ENCODE results near the gene LUZP4.

DNA sequence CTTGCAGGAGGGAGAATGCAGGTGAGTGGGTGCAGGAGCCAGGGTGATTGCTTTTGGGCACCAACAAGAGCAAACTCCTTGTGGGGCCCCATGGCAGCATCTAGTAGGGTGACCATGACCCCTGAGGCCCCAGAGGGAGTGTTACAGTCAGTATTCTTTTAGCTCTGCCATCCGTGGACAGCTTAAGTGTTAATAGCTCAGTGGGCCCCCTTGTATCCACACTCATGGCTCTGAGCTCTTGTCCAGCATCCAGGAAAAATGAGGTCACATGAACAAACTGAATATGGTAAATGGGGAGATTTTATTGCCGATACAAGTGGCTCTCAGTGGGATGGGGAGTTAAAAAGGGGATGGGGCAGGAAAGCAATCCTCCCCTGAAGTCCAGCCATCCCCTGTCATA lies 28.4 kb upstream of the LUZP4 start:
- TF ChIP-seq CTCF (IDR thresholded peaks at IDR 0.05) (no peak), POLR2A (IDR thresholded peaks at IDR 0.05) (no peak)
